HepG2 (cell line): ENCODE results near the gene TAT.

Experiments used
- ESRRA ChIP-seq: sonication (generic); formaldehyde crosslinking; IDR thresholded peaks from 2 replicates; pipeline ENCODE4 v1.5.1; 2020; ENCODE audit warnings: mild to moderate bottlenecking, low read depth, missing genetic modification reagents
- FOXK2 ChIP-seq: fragments of 450-650 bp; IDR thresholded peaks from 2 replicates; pipeline ENCODE4 v1.6.1; 2016
- MAX ChIP-seq: IDR thresholded peaks from 2 replicates; pipeline ENCODE4 v1.6.1; 2012; ENCODE audit warnings: inconsistent platforms
- POLR2A ChIP-seq, 2 experiments: IDR thresholded peaks; 2 replicates each; pipeline ENCODE4 v1.6.1; 2011; ENCODE audit warnings: low read depth in 2 of 2, low read length in 2 of 2, mild to moderate bottlenecking in 1 of 2, moderate library complexity in 1 of 2; ENCODE audit not compliant: insufficient read depth in 1 of 2
- SP140L ChIP-seq: sonication (generic); formaldehyde crosslinking; IDR thresholded peaks from 2 replicates; pipeline ENCODE4 v1.4.0; 2020; ENCODE audit warnings: missing genetic modification reagents, borderline replicate concordance
- ZBTB21 ChIP-seq: sonication (generic); formaldehyde crosslinking; IDR thresholded peaks from 2 replicates; pipeline ENCODE4 v1.4.0; 2020; ENCODE audit warnings: missing genetic modification reagents

- TF ChIP-seq POLR2A (IDR thresholded peaks at IDR 0.05; ENCODE audit: insufficient read depth in 1 of 2, low read depth in 2 of 2, low read length in 2 of 2) (no peak), SP140L (CRISPR knock-in tag) (no peak), ZBTB21 (CRISPR knock-in tag) (no peak), FOXK2 (no peak), MAX (no peak), ESRRA (no peak)
These were observed 7.3 kb downstream of the TAT start for GRCh38 chr16:71569621-71570020.
